ENCODE data around the gene TMEM8B. TPM values are rescaled to one million over a fixed set of nuclear protein-coding genes. Genes with fewer than 3 reads are reported as not detected.

The TMEM8B gene
- total and polyA plus RNA-seq, 9 of the 15 experiments (the other 6 are each of a cell fraction or from before 2014, with no cell fraction given), result 0.01 to 2.2 (median 1.1) TPM

GRCh38 chr9:35791297-35791921 is 37.6 kb upstream of the TMEM8B start, which contains the start of gene NPR2 (continued):
- no peak for TF ChIP-seq USF2 (CRISPR knock-in tag; IDR thresholded peaks at IDR 0.05)
- no peak for TF ChIP-seq GMEB1 (CRISPR knock-in tag; IDR thresholded peaks at IDR 0.05)
- no peak for TF ChIP-seq WHSC1 (IDR thresholded peaks at IDR 0.05; ENCODE audit: low read length)
- no peak for TF ChIP-seq YY1 (IDR thresholded peaks at IDR 0.05; ENCODE audit: borderline replicate concordance in 1 of 3, control insufficient read depth in 1 of 3, extremely low read depth in 1 of 3, insufficient read depth in 3 of 3, insufficient read length in 1 of 3, insufficient replicate concordance in 2 of 3, low read depth in 1 of 3, low read length in 2 of 3)
- no peak for TF ChIP-seq POLR2AphosphoS5 (IDR thresholded peaks at IDR 0.05; ENCODE audit: control insufficient read depth, insufficient read depth, low read depth, low read length)
- TF ChIP-seq SNRNP70 (optimal IDR thresholded peaks at IDR 0.05; ENCODE audit: low read depth, low read length), result no peak
- no peak for TF ChIP-seq NRF1 (conservative IDR thresholded peaks at IDR 0.05 in 1 of 2, IDR thresholded peaks at IDR 0.05 in 1 of 2)
